Measurements from ENCODE around the gene IPPK. TPM values are rescaled to one million over a fixed set of nuclear protein-coding genes. Genes with fewer than 3 reads are reported as not detected.

Gene IPPK
- total and polyA plus RNA-seq, 2 donors (not counting 1 experiment from before 2014, with no cell fraction given), result 6.8 to 8.7 TPM

DNA sequence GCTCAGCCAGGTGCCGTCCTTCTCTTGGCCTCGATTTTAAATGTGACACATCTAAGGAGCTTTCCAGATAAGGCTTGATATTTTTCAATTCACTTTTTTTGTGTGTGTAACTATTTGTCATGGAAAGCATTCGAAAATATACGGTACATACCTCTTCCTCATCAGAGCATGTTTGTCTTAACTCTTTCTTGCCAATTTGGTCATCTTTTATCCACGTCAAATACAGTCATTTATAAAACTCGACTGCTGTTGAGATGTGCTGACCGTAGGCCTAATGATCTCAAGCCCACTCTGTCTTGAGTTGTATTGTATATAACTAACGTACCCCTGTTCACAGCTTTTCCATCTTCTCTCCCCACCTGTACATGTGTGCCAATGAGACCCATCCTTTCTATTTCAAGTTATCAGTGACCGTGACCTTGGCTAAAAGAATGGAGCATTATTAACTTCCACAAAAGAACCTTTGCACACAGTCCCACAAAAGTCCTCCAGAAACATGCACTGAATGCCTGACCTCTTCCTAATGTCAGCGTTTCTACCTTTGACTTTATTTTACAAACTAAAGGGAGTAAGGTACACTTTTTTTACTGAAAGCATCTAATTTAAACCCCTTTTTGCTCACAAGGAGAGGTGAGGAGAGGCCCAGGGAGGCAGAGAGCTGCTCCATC is 61.6 kb downstream of the IPPK start:
- no peak for TF ChIP-seq EZH2 (IDR thresholded peaks at IDR 0.05; ENCODE audit: borderline replicate concordance, insufficient read depth, low read depth, low read length, poor library complexity, severe bottlenecking)
- TF ChIP-seq, protein P1, sequence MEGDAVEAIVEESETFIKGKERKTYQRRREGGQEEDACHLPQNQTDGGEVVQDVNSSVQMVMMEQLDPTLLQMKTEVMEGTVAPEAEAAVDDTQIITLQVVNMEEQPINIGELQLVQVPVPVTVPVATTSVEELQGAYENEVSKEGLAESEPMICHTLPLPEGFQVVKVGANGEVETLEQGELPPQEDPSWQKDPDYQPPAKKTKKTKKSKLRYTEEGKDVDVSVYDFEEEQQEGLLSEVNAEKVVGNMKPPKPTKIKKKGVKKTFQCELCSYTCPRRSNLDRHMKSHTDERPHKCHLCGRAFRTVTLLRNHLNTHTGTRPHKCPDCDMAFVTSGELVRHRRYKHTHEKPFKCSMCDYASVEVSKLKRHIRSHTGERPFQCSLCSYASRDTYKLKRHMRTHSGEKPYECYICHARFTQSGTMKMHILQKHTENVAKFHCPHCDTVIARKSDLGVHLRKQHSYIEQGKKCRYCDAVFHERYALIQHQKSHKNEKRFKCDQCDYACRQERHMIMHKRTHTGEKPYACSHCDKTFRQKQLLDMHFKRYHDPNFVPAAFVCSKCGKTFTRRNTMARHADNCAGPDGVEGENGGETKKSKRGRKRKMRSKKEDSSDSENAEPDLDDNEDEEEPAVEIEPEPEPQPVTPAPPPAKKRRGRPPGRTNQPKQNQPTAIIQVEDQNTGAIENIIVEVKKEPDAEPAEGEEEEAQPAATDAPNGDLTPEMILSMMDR (IDR thresholded peaks at IDR 0.05), result no peak
- Histone ChIP-seq H3K4me1 (ENCODE audit: control insufficient read depth in 2 of 2, insufficient read depth in 2 of 2, low read length in 2 of 2) (no peaks in the 10 kb centered on the region), H3K79me2 (ENCODE audit: control insufficient read depth, insufficient read depth, low read length) (no peaks in the 10 kb centered on the region), H3K9ac (ENCODE audit: low read length) (no peak overlapping the region), H3K36me3 (replicated peaks in 1 of 2; ENCODE audit: control extremely low read depth in 1 of 2, control insufficient read depth in 1 of 2, extremely low read depth in 1 of 2, insufficient read depth in 2 of 2, low read length in 1 of 2) (peaks cover 0 to 13% of the 10 kb centered on the region in 2 experiments), H3K4me3 (ENCODE audit: control extremely low read depth in 1 of 5, extremely low read depth in 1 of 5, insufficient read depth in 1 of 5, low read depth in 2 of 5, low read length in 4 of 5) (no peak overlapping the region), H3K27ac (ENCODE audit: low read length in 2 of 2) (no peak overlapping the region), H3K9me3 (ENCODE audit: control extremely low read depth in 1 of 3, control insufficient read depth in 2 of 3, insufficient read depth in 1 of 3, low read length in 2 of 3) (peaks cover 0 to 19% (median 3%) of the 10 kb centered on the region in 3 donors), H2AFZ (ENCODE audit: insufficient read depth, low read depth, low read length, poor library complexity, severe bottlenecking) (no peak overlapping the region), H4K20me1 (ENCODE audit: control insufficient read depth, insufficient read depth, low read length, poor library complexity, severe bottlenecking) (no peaks in the 10 kb centered on the region), H3K27me3 (replicated peaks in 1 of 4; ENCODE audit: control extremely low read depth in 1 of 4, control insufficient read depth in 3 of 4, insufficient read depth in 4 of 4, low read length in 3 of 4) (no peaks in the 10 kb centered on the region), H3K4me2 (replicated peaks; ENCODE audit: low read depth, low read length, poor library complexity, severe bottlenecking) (no peak overlapping the region)
- ATAC-seq (ENCODE audit: low read depth) (no peak), DNase-seq (no peak)
- H3K4me1 Mint-ChIP-seq, result no peaks in the 10 kb centered on the region
- 100% methylated on average over 1 of the region's 10 CpGs for WGBS (ENCODE audit: insufficient coverage)
- no peaks in the 10 kb centered on the region for H3K27me3 Mint-ChIP-seq
- intact Hi-C loops (cut with micrococcal nuclease), result no loop called here
- H3K4me3 Mint-ChIP-seq, result no peak overlapping the region
- H3K27ac Mint-ChIP-seq, result no peak overlapping the region
- peaks cover 6% of the 10 kb centered on the region for H3K9me3 Mint-ChIP-seq (ENCODE audit: insufficient read depth)
- ChIA-PET POLR2A (no interaction called here), CTCF (interaction anchor here (0.6 to 1.3 kb wide), 2 partner anchors 42 to 468 kb away, joined by 3 to 5 read pairs; no protein-coding TSS in a partner anchor)

DNA sequence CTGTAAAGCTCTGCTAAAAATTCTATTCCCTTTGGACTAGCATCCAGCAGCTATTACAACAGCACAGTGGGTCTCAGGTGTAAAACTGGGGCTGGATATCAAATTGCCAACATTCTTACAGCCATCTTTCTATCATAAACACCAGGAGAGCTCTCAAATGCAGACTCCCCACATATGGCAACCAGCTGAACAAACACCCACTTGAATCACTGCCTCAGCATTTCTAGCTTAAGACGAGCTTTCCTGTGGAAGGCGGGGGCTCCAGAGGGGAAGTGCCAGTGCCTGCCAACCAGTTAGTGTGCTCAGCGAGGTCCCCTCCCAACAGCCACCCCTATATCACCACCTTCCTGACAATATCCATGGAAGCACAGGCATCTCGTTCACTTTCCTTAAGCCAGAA is 62.2 kb downstream of the IPPK start:
- H4K20me1 ChIP-seq (ENCODE audit: control insufficient read depth, insufficient read depth, low read length, poor library complexity, severe bottlenecking), result no peaks in the 10 kb centered on the region
- H3K4me2 ChIP-seq (replicated peaks; ENCODE audit: low read depth, low read length, poor library complexity, severe bottlenecking), result no peak overlapping the region
- no peaks in the 10 kb centered on the region for H3K27me3 Mint-ChIP-seq
- POLR2A ChIA-PET, result no interaction called here
- TF ChIP-seq EZH2 (IDR thresholded peaks at IDR 0.05; ENCODE audit: borderline replicate concordance, insufficient read depth, low read depth, low read length, poor library complexity, severe bottlenecking), result no peak
- TF ChIP-seq, protein P1 (IDR thresholded peaks at IDR 0.05), result no peak
- H3K9me3 Mint-ChIP-seq (ENCODE audit: insufficient read depth), result peaks cover 6% of the 10 kb centered on the region
- H3K79me2 ChIP-seq (ENCODE audit: control insufficient read depth, insufficient read depth, low read length), result no peaks in the 10 kb centered on the region
- no peak overlapping the region for H3K9ac ChIP-seq (ENCODE audit: low read length)
- H3K4me1 Mint-ChIP-seq, result no peaks in the 10 kb centered on the region
- 76% methylated on average over 4 of the region's 4 CpGs for whole genome bisulfite sequencing (ENCODE audit: insufficient coverage)
- H3K9me3 ChIP-seq (ENCODE audit: control extremely low read depth in 1 of 3, control insufficient read depth in 2 of 3, insufficient read depth in 1 of 3, low read length in 2 of 3), result peaks cover 0 to 25% (median 3%) of the 10 kb centered on the region in 3 donors
- ATAC-seq (ENCODE audit: low read depth) (no peak), DNase-seq (no peak)
- no peaks in the 10 kb centered on the region for H3K27me3 ChIP-seq (replicated peaks in 1 of 4; ENCODE audit: control extremely low read depth in 1 of 4, control insufficient read depth in 3 of 4, insufficient read depth in 4 of 4, low read length in 3 of 4)
- H3K27ac ChIP-seq (ENCODE audit: low read length in 2 of 2), result no peak overlapping the region
- no peak overlapping the region for H3K4me3 Mint-ChIP-seq
- CTCF ChIA-PET, result interaction anchor here (0.6 kb wide), 1 partner anchor 41 kb away, joined by 5 read pairs; no protein-coding TSS in a partner anchor
- peaks cover 0 to 8% of the 10 kb centered on the region in 2 experiments for H3K36me3 ChIP-seq (replicated peaks in 1 of 2; ENCODE audit: control extremely low read depth in 1 of 2, control insufficient read depth in 1 of 2, extremely low read depth in 1 of 2, insufficient read depth in 2 of 2, low read length in 1 of 2)
- no peaks in the 10 kb centered on the region for H3K4me1 ChIP-seq (ENCODE audit: control insufficient read depth in 2 of 2, insufficient read depth in 2 of 2, low read length in 2 of 2)
- no peak overlapping the region for H3K4me3 ChIP-seq (ENCODE audit: control extremely low read depth in 1 of 5, extremely low read depth in 1 of 5, insufficient read depth in 1 of 5, low read depth in 2 of 5, low read length in 4 of 5)
- intact Hi-C loops (cut with micrococcal nuclease), result no loop called here
- no peak overlapping the region for H3K27ac Mint-ChIP-seq
- H2AFZ ChIP-seq (ENCODE audit: insufficient read depth, low read depth, low read length, poor library complexity, severe bottlenecking), result no peak overlapping the region
